Stimulated activated naive CD8-positive, alpha-beta T cell treated with anti-CD3 and anti-CD28 coated beads, Interleukin-15, amount 100 ng/mL, for 72 hours (primary cell): ENCODE data around the gene ORM1.

ENCODE experiments used
- ATAC-seq: fragments of 150-1000 bp; cut with Tn5 transposase; 2 replicates; pipeline ENCODE4 v1.10.0; 2021; ENCODE audit warnings: mild to moderate bottlenecking, moderate library complexity
- DNase-seq, 2 donors: peaks; one replicate each; pipeline ENCODE4 v3.0.0; 2021 to 2022
- H3K27ac Mint-ChIP-seq, 2 donors: one replicate each; pipeline ENCODE4 v1.8.0; 2022; ENCODE audit warnings: mild to moderate bottlenecking in 2 of 2, mixed read lengths in 2 of 2, moderate library complexity in 2 of 2
- H3K27me3 Mint-ChIP-seq: one replicate; pipeline ENCODE4 v1.8.0; 2022; ENCODE audit warnings: mixed read lengths
- H3K4me1 Mint-ChIP-seq: one replicate; pipeline ENCODE4 v1.8.0; 2022; ENCODE audit warnings: mild to moderate bottlenecking, mixed read lengths
- H3K4me3 Mint-ChIP-seq, 2 donors: one replicate each; pipeline ENCODE4 v1.8.0; 2022; ENCODE audit warnings: mild to moderate bottlenecking in 2 of 2, mixed read lengths in 2 of 2, moderate library complexity in 1 of 2
- H3K9me3 Mint-ChIP-seq, 2 donors: one replicate each; pipeline ENCODE4 v1.8.0; 2022; ENCODE audit warnings: mixed read lengths in 2 of 2

Gene ORM1

GRCh38 chr9:114349713-114350480 lies 27.0 kb downstream of the ORM1 start:
- DNase-seq, result no peak
- Mint-ChIP-seq H3K9me3 (no peaks in the 10 kb centered on the region), H3K27me3 (no peaks in the 10 kb centered on the region), H3K4me1 (peaks cover 82% of the 10 kb centered on the region), H3K4me3 (peak overlapping the region; percentile 68 to 88), H3K27ac (peak overlapping the region; percentile 98 to 99)
- peak; percentile 4 for ATAC-seq

GRCh38 chr9:114350636-114351401 lies 27.9 kb downstream of the ORM1 start:
- peaks cover 80% of the 10 kb centered on the region for H3K4me1 Mint-ChIP-seq
- H3K27me3 Mint-ChIP-seq, result no peaks in the 10 kb centered on the region
- ATAC-seq (no peak), DNase-seq (no peak)
- H3K4me3 Mint-ChIP-seq, result peak overlapping the region; percentile 15 to 45
- H3K27ac Mint-ChIP-seq, result peak overlapping the region; percentile 94 to 99
- no peaks in the 10 kb centered on the region for H3K9me3 Mint-ChIP-seq

GRCh38 chr9:114351932-114352331 lies 29.0 kb downstream of the ORM1 start:
- Mint-ChIP-seq H3K4me3 (peak overlapping the region in 1 of 2 donors; percentile 1), H3K27me3 (no peaks in the 10 kb centered on the region), H3K27ac (peak overlapping the region in 1 of 2 donors; percentile 29), H3K9me3 (no peaks in the 10 kb centered on the region), H3K4me1 (peaks cover 80% of the 10 kb centered on the region)
- DNase-seq (no peak), ATAC-seq (no peak)

GRCh38 chr9:114355821-114356220 lies 32.9 kb downstream of the ORM1 start:
- Mint-ChIP-seq H3K27me3 (no peaks in the 10 kb centered on the region), H3K4me1 (peaks cover 80% of the 10 kb centered on the region), H3K4me3 (no peak overlapping the region), H3K9me3 (no peaks in the 10 kb centered on the region), H3K27ac (peak overlapping the region in 1 of 2 donors; percentile 89)
- DNase-seq (no peak), ATAC-seq (no peak)

- Mint-ChIP-seq H3K27me3 (no peaks in the 10 kb centered on the region), H3K9me3 (no peaks in the 10 kb centered on the region), H3K27ac (peak overlapping the region; percentile 72 to 89), H3K4me1 (peaks cover 80% of the 10 kb centered on the region), H3K4me3 (no peak overlapping the region)
- no peak for DNase-seq
- ATAC-seq, result no peak
Observed at GRCh38 chr9:114356792-114357191, 33.9 kb downstream of the ORM1 start.

GRCh38 chr9:114357360-114357759 lies 34.5 kb downstream of the ORM1 start:
- peak overlapping the region in 1 of 2 donors; percentile 89 for H3K27ac Mint-ChIP-seq
- DNase-seq, result no peak
- no peaks in the 10 kb centered on the region for H3K9me3 Mint-ChIP-seq
- H3K27me3 Mint-ChIP-seq, result no peaks in the 10 kb centered on the region
- ATAC-seq, result no peak
- H3K4me3 Mint-ChIP-seq, result no peak overlapping the region
- H3K4me1 Mint-ChIP-seq, result peaks cover 80% of the 10 kb centered on the region

GRCh38 chr9:114357911-114358328 lies 35.0 kb downstream of the ORM1 start:
- Mint-ChIP-seq H3K27me3 (no peaks in the 10 kb centered on the region), H3K9me3 (no peaks in the 10 kb centered on the region), H3K27ac (peak overlapping the region in 1 of 2 donors; percentile 89), H3K4me3 (no peak overlapping the region), H3K4me1 (peaks cover 78% of the 10 kb centered on the region)
- no peak for ATAC-seq
- no peak for DNase-seq

GRCh38 chr9:114359801-114360200 lies 36.9 kb downstream of the ORM1 start:
- no peak for ATAC-seq
- Mint-ChIP-seq H3K9me3 (no peaks in the 10 kb centered on the region), H3K27ac (peak overlapping the region; percentile 50 to 92), H3K4me3 (no peak overlapping the region), H3K4me1 (peaks cover 92% of the 10 kb centered on the region), H3K27me3 (no peaks in the 10 kb centered on the region)
- DNase-seq, result no peak

- Mint-ChIP-seq H3K27me3 (no peaks in the 10 kb centered on the region), H3K4me3 (no peak overlapping the region), H3K4me1 (peaks cover 92% of the 10 kb centered on the region), H3K27ac (peak overlapping the region; percentile 57 to 98), H3K9me3 (no peaks in the 10 kb centered on the region)
- no peak for DNase-seq
- no peak for ATAC-seq
Observed at GRCh38 chr9:114361542-114361941, 38.6 kb downstream of the ORM1 start.

GRCh38 chr9:114362394-114362793 lies 39.5 kb downstream of the ORM1 start:
- H3K9me3 Mint-ChIP-seq, result no peaks in the 10 kb centered on the region
- no peak for DNase-seq
- ATAC-seq, result no peak
- peak overlapping the region; percentile 70 to 97 for H3K27ac Mint-ChIP-seq
- H3K4me1 Mint-ChIP-seq, result peaks cover 92% of the 10 kb centered on the region
- H3K27me3 Mint-ChIP-seq, result no peaks in the 10 kb centered on the region
- no peak overlapping the region for H3K4me3 Mint-ChIP-seq

GRCh38 chr9:114363424-114363823 lies 40.5 kb downstream of the ORM1 start:
- Mint-ChIP-seq H3K27ac (peak overlapping the region; percentile 95 to 97), H3K9me3 (no peaks in the 10 kb centered on the region), H3K27me3 (no peaks in the 10 kb centered on the region), H3K4me1 (peaks cover 93% of the 10 kb centered on the region), H3K4me3 (peak overlapping the region; percentile 71 to 74)
- peak in 1 of 2 donors; percentile 59 for DNase-seq
- peak; percentile 66 for ATAC-seq

GRCh38 chr9:114364134-114365041 lies 41.5 kb downstream of the ORM1 start:
- DNase-seq (peak in 1 of 2 donors; percentile 41), ATAC-seq (peak; percentile 56)
- Mint-ChIP-seq H3K27me3 (no peaks in the 10 kb centered on the region), H3K4me1 (peaks cover 95% of the 10 kb centered on the region), H3K27ac (peak overlapping the region; percentile 95 to 97), H3K4me3 (peak overlapping the region; percentile 71 to 74), H3K9me3 (no peaks in the 10 kb centered on the region)

- Mint-ChIP-seq H3K4me1 (peaks cover 93% of the 10 kb centered on the region), H3K27me3 (no peaks in the 10 kb centered on the region), H3K4me3 (peak overlapping the region in 1 of 2 donors; percentile 71), H3K9me3 (peaks cover 0 to 5% of the 10 kb centered on the region in 2 donors), H3K27ac (no peak overlapping the region)
- ATAC-seq (no peak), DNase-seq (no peak)
Observed at GRCh38 chr9:114365194-114365593, 42.3 kb downstream of the ORM1 start.

- Mint-ChIP-seq H3K4me1 (peaks cover 89% of the 10 kb centered on the region), H3K27me3 (no peaks in the 10 kb centered on the region)
Observed at GRCh38 chr9:114366334-114367128, 43.6 kb downstream of the ORM1 start.

More at GRCh38 chr9:114366334-114367128, 43.6 kb downstream of the ORM1 start:
- DNase-seq (peak; percentile 35 to 75), ATAC-seq (peak; percentile 78)
- H3K4me3 Mint-ChIP-seq, result peak overlapping the region; percentile 16 to 62
- peaks cover 0 to 5% of the 10 kb centered on the region in 2 donors for H3K9me3 Mint-ChIP-seq
- H3K27ac Mint-ChIP-seq, result peak overlapping the region; percentile 95 to 97
